ENCODE measurements around the gene GPR68. TPM values are rescaled to one million over a fixed set of nuclear protein-coding genes. Genes with fewer than 3 reads are reported as not detected.

Gene GPR68
- total RNA-seq, 2 donors from 2014 or later = 1.8 to 2.0 TPM

GRCh38 chr14:91238085-91238484 is 6.4 kb downstream of the GPR68 start:
- no peaks in the 10 kb centered on the region for H3K9me3 ChIP-seq
- H3K27me3 ChIP-seq (replicated peaks; ENCODE audit: insufficient read depth) = no peaks in the 10 kb centered on the region
- H3K4me1 ChIP-seq (ENCODE audit: control insufficient read depth in 1 of 2, low read depth in 2 of 2) = no peaks in the 10 kb centered on the region
- H3K4me3 ChIP-seq = no peak overlapping the region
- H3K27ac ChIP-seq = no peak overlapping the region
- TF ChIP-seq CTCF (IDR thresholded peaks at IDR 0.05) = no peak
- no peak for DNase-seq (ENCODE audit: low spot score)
- H3K36me3 ChIP-seq = no peaks in the 10 kb centered on the region
- ATAC-seq (ENCODE audit: insufficient number of reproducible peaks, low FRiP score, low read depth) = no peak

GRCh38 chr14:91237219-91237618 is 7.3 kb downstream of the GPR68 start:
- Histone ChIP-seq H3K9me3 (no peaks in the 10 kb centered on the region), H3K4me1 (ENCODE audit: control insufficient read depth in 1 of 2, low read depth in 2 of 2) (no peaks in the 10 kb centered on the region), H3K27ac (no peak overlapping the region), H3K27me3 (replicated peaks; ENCODE audit: insufficient read depth) (no peaks in the 10 kb centered on the region), H3K4me3 (no peak overlapping the region), H3K36me3 (no peaks in the 10 kb centered on the region)
- ATAC-seq (ENCODE audit: insufficient number of reproducible peaks, low FRiP score, low read depth) = no peak
- no peak for TF ChIP-seq CTCF (IDR thresholded peaks at IDR 0.05)
- DNase-seq (ENCODE audit: low spot score) = no peak

GRCh38 chr14:91235841-91236240 is 8.7 kb downstream of the GPR68 start:
- no peak for DNase-seq (ENCODE audit: low spot score)
- Histone ChIP-seq H3K36me3 (no peaks in the 10 kb centered on the region), H3K4me3 (no peak overlapping the region), H3K27ac (no peak overlapping the region), H3K27me3 (replicated peaks; ENCODE audit: insufficient read depth) (no peaks in the 10 kb centered on the region), H3K4me1 (ENCODE audit: control insufficient read depth in 1 of 2, low read depth in 2 of 2) (no peaks in the 10 kb centered on the region), H3K9me3 (no peaks in the 10 kb centered on the region)
- no peak for ATAC-seq (ENCODE audit: insufficient number of reproducible peaks, low FRiP score, low read depth)
- TF ChIP-seq CTCF (IDR thresholded peaks at IDR 0.05) = no peak

GRCh38 chr14:91234791-91235114 is 9.8 kb downstream of the GPR68 start:
- no peaks in the 10 kb centered on the region for H3K36me3 ChIP-seq
- no peaks in the 10 kb centered on the region for H3K4me1 ChIP-seq (ENCODE audit: control insufficient read depth in 1 of 2, low read depth in 2 of 2)
- H3K27ac ChIP-seq = no peak overlapping the region
- no peaks in the 10 kb centered on the region for H3K27me3 ChIP-seq (replicated peaks; ENCODE audit: insufficient read depth)
- TF ChIP-seq CTCF (IDR thresholded peaks at IDR 0.05) = no peak
- no peak for ATAC-seq (ENCODE audit: insufficient number of reproducible peaks, low FRiP score, low read depth)
- no peaks in the 10 kb centered on the region for H3K9me3 ChIP-seq
- H3K4me3 ChIP-seq = no peak overlapping the region
- DNase-seq (ENCODE audit: low spot score) = no peak

GRCh38 chr14:91233936-91234790 is 10.3 kb downstream of the GPR68 start:
- Histone ChIP-seq H3K4me3 (no peak overlapping the region), H3K27me3 (replicated peaks; ENCODE audit: insufficient read depth) (no peaks in the 10 kb centered on the region), H3K36me3 (no peaks in the 10 kb centered on the region), H3K27ac (no peak overlapping the region), H3K4me1 (ENCODE audit: control insufficient read depth in 1 of 2, low read depth in 2 of 2) (no peaks in the 10 kb centered on the region), H3K9me3 (no peaks in the 10 kb centered on the region)
- no peak for ATAC-seq (ENCODE audit: insufficient number of reproducible peaks, low FRiP score, low read depth)
- no peak for TF ChIP-seq CTCF (IDR thresholded peaks at IDR 0.05)
- DNase-seq (ENCODE audit: low spot score) = no peak

Data from thoracic aorta (tissue), 2 donors.